ENCODE results near the gene TYR. TPM values are rescaled to one million over a fixed set of nuclear protein-coding genes. Genes with fewer than 3 reads are reported as not detected.

The TYR gene
- total and polyA plus RNA-seq, 8 donors, result not detected

- 48 to 61% (median 51%) methylated on average over 2 of the region's 2 CpGs for WGBS, 5 donors
- no peak overlapping the region for H3K4me3 ChIP-seq
- no peak for TF ChIP-seq EP300 (IDR thresholded peaks at IDR 0.05)
- TF ChIP-seq POLR2AphosphoS5 (IDR thresholded peaks at IDR 0.05), result no peak
- no peak for TF ChIP-seq POLR2A (IDR thresholded peaks at IDR 0.05)
- TF ChIP-seq CTCF (IDR thresholded peaks at IDR 0.05), result no peak
- intact Hi-C loops (cut with DNase I; ENCODE audit: low total_unique reads), result no loop called here
- H3K36me3 ChIP-seq, result no peaks in the 10 kb centered on the region
- H3K27ac ChIP-seq, result no peak overlapping the region
- no peaks in the 10 kb centered on the region for H3K9me3 ChIP-seq
- DNase-seq, result no peak
- no peaks in the 10 kb centered on the region for H3K4me1 ChIP-seq
- H3K27me3 ChIP-seq, result no peaks in the 10 kb centered on the region
Measured at GRCh38 chr11:89181111-89181510, 3.4 kb downstream of the TYR start.

- TF ChIP-seq POLR2AphosphoS5 (IDR thresholded peaks at IDR 0.05), result no peak
- no peak for TF ChIP-seq CTCF (IDR thresholded peaks at IDR 0.05)
- TF ChIP-seq POLR2A (IDR thresholded peaks at IDR 0.05), result no peak
- TF ChIP-seq EP300 (IDR thresholded peaks at IDR 0.05), result no peak
- Histone ChIP-seq H3K4me1 (no peaks in the 10 kb centered on the region), H3K27me3 (no peaks in the 10 kb centered on the region), H3K36me3 (no peaks in the 10 kb centered on the region), H3K27ac (no peak overlapping the region), H3K9me3 (no peaks in the 10 kb centered on the region), H3K4me3 (no peak overlapping the region)
- DNase-seq, result peak in 1 of 2 donors; percentile 24
- WGBS, 5 donors, result 51 to 64% (median 59%) methylated on average over 5 of the region's 5 CpGs
- intact Hi-C loops (cut with DNase I; ENCODE audit: low total_unique reads), result no loop called here
Measured at GRCh38 chr11:89182773-89183518, 5.3 kb downstream of the TYR start.

GRCh38 chr11:89184021-89184420, 6.3 kb downstream of the TYR start:
- H3K36me3 ChIP-seq, result no peaks in the 10 kb centered on the region
- H3K27ac ChIP-seq, result no peak overlapping the region
- intact Hi-C loops (cut with DNase I; ENCODE audit: low total_unique reads), result no loop called here
- H3K9me3 ChIP-seq, result no peaks in the 10 kb centered on the region
- TF ChIP-seq CTCF (IDR thresholded peaks at IDR 0.05) (no peak), EP300 (IDR thresholded peaks at IDR 0.05) (no peak), POLR2AphosphoS5 (IDR thresholded peaks at IDR 0.05) (no peak), POLR2A (IDR thresholded peaks at IDR 0.05) (no peak)
- H3K4me1 ChIP-seq, result no peaks in the 10 kb centered on the region
- no peak overlapping the region for H3K4me3 ChIP-seq
- no peaks in the 10 kb centered on the region for H3K27me3 ChIP-seq
- 63 to 76% (median 69%) methylated on average over 3 of the region's 3 CpGs for WGBS, 5 donors
- DNase-seq, result no peak

- no peak overlapping the region for H3K27ac ChIP-seq
- TF ChIP-seq EP300 (IDR thresholded peaks at IDR 0.05) (no peak), POLR2AphosphoS5 (IDR thresholded peaks at IDR 0.05) (no peak), POLR2A (IDR thresholded peaks at IDR 0.05) (no peak), CTCF (IDR thresholded peaks at IDR 0.05) (no peak)
- H3K36me3 ChIP-seq, result no peaks in the 10 kb centered on the region
- 64 to 72% (median 69%) methylated on average over 2 of the region's 2 CpGs for whole genome bisulfite sequencing, 5 donors
- H3K9me3 ChIP-seq, result no peaks in the 10 kb centered on the region
- no peaks in the 10 kb centered on the region for H3K27me3 ChIP-seq
- no peaks in the 10 kb centered on the region for H3K4me1 ChIP-seq
- no peak for DNase-seq
- no peak overlapping the region for H3K4me3 ChIP-seq
- intact Hi-C loops (cut with DNase I; ENCODE audit: low total_unique reads), result no loop called here
Measured at GRCh38 chr11:89189776-89190175, 12.1 kb downstream of the TYR start.

All from stomach (tissue), 9 donors.